Nucleus accumbens (tissue), 56 donors: ENCODE results near the gene SPATS1.
"Not testable (repeated sequence)": the region's sequence is repeated elsewhere in the genome, so short reads cannot be mapped to it uniquely, and the experiment has no call there.

Experiments used
- DNase-seq, 56 donors: peaks; one replicate each; lab custom pipeline; 2025; lab: John Stamatoyannopoulos, UW

The SPATS1 gene

DNA sequence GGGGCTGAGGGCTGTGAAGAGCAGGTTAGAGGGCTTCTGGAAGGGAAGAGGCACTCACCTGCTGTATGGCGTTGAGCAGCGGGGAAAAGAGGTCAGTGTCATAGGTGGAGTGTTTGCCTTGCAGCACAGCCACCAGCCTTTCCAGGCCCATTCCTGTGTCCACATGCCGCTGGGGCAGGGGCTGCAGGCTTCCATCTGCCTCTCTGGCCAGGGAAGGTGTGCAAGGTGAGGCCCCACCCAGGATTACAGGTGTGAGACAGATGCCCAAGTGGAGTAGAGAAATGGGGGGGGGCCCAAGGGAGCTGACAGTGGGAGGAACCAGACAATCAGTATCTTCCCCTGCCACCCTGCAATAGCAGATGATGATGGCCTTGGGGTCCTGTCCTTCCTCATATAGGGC is 32.2 kb upstream of the SPATS1 start:
- no peak for DNase-seq

DNA sequence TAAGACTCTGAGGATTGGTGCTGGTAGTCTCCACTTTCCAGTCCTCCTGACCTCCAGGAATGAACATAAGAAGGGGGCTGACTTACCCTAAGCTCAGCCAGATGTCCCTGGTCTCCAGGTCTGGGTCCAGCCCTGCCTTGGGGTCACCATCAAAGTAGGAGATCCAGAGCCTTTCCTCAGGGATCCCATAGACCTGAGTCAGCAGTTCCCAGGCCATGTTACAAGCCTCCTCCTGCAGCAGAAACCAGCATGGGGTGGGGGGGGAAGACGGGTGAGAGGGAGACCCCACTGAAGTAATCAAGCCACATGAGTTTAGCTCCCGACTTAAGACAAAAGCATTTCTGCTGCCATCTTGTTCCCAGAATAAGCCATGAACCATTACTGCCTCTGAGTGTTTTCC is 31.1 kb upstream of the SPATS1 start:
- no peak for DNase-seq

DNA sequence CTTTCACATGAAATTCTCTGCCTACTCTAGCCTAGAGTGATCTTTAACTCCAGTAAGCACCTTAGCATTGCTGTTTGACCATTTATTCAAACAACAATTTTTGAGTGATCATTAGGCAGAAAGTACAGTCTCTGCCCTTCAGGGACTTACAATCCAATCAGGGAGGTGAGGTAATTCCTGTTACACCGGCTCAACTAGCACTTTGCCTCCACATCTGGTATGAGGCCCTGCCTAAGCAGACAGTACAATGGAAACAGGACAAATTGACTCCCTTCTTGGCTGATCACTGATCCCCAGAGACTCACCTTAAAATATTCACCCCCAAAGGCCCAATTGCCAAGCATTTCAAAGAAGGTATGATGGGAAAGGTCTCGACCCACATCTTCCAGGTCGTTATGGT is 30.7 kb upstream of the SPATS1 start:
- no peak for DNase-seq

GRCh38 chr6:44312901-44313788 is 29.3 kb upstream of the SPATS1 start, which contains the start of gene AARS2:
AARS2 (minus strand) TSS chr6:44313347; CDS start chr6:44313323, 24 bp downstream.
- peak in 55 of 56 donors; percentile 17 to 90 (median 70) for DNase-seq

GRCh38 chr6:44314657-44315056 is 27.8 kb upstream of the SPATS1 start:
- DNase-seq: not testable (repeated sequence)

- no peak for DNase-seq
Observed at GRCh38 chr6:44315516-44315915, 26.9 kb upstream of the SPATS1 start.

- no peak for DNase-seq
Observed at GRCh38 chr6:44315951-44316350, 26.5 kb upstream of the SPATS1 start.

DNA sequence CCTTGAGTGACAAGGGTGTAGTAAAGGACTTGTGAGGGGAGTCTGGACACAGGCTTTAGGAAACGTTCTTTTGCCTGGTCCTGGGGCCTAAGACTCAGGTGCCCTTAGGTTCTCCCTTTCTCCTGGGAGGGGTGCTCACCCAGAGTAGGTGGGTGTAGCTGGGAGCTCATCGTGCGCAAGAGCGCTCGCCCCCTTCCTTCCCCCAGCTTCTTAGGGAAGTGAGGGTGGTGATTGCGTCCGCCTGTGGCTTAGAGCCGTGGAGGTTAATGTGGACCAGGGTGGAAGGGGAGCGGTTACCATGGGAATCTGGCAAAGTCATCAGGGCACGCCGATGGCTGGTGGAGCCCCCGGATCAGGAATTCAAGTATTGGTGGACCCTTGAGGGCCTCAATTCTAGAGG is 26.0 kb upstream of the SPATS1 start:
- DNase-seq: no peak

- not testable (repeated sequence) for DNase-seq
Observed at GRCh38 chr6:44317136-44317631, 25.3 kb upstream of the SPATS1 start.

GRCh38 chr6:44321210-44321609 is 21.2 kb upstream of the SPATS1 start:
- DNase-seq: no peak

GRCh38 chr6:44327096-44327495 is 15.4 kb upstream of the SPATS1 start:
- peak in 5 of 56 donors; percentile 2 to 21 (median 10) for DNase-seq

DNA sequence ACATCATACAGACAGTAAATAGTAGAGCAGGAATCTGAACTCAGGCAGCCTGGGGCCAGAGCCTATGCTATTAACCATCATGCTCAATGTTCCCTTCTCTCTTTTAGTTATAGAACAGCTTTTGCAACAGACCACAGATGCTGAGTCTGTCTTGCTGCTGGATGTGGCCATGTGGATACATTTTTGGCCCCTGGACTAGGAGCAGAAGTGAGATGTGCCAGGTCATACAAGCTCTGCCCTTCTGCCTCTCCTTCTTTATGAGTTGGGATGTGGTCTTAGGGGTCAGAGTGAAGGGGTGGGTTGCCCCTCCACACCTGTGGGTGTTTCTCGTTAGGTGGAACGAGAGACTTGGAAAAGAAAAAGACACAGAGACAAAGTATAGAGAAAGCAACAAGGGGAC is 14.7 kb upstream of the SPATS1 start:
- no peak for DNase-seq

GRCh38 chr6:44328203-44328602 is 14.2 kb upstream of the SPATS1 start:
- not testable (repeated sequence) for DNase-seq

DNA sequence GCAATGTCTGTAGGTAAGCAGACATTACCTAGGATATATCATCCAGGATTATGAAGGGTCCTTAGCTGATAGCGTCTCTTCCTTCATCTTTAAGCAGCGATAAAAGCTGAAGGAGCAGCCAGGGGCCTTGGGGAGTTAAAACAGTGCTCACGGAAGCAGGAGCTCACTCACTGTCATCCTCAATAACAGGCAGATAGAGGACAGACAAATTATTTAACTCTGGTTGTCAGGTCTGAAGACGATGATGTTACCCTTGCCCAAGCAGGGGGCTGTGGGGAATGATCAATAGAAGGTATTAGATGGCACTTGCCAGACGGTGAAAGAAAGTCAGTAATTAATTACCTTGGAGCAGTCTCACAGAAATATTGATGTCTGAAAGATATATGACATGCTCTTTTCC is 12.6 kb upstream of the SPATS1 start:
- no peak for DNase-seq

GRCh38 chr6:44332585-44332984 is 9.9 kb upstream of the SPATS1 start:
- no peak for DNase-seq

- DNase-seq: no peak
Observed at GRCh38 chr6:44333273-44333919, 9.1 kb upstream of the SPATS1 start.

DNA sequence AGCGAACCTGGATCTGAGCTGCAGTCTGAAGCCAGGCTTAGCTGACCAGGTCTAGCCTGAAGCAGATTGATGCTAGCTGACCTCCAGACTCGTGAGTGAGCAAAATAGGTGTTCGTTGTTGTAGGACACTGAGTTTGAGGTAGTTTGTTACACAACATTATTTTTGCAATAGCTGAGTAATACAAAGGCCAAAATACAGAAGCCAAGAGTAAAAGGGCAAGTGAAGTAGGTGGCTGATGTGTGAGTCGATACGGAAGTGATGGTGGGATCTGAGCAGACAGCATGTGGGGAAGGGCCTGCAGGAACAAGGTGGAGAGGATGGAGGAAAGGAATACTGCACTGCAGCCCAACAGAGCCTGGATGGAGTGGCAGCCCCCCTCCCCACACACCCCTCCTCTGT is 8.5 kb upstream of the SPATS1 start:
- no peak for DNase-seq

DNA sequence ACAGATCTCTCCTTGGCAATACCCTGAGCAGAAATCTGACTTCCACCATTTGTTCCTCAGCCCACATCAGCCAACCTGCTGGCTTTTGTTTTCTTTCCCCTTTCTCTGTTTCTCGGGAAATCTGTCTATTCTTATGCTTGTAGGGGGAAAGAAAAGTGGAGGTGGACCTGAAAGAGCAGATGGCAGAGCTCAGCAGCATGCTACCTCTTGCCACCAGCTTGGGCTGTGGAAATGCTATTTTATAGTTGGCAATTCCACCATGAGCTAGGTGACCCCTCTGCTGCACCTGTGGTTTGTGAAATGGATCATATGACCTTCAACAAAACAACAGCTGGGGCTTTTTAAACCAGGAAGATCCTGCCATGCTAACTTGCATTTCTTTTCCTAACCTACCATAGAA is 6.8 kb upstream of the SPATS1 start:
- DNase-seq: no peak

GRCh38 chr6:44338228-44339122 is 4.0 kb upstream of the SPATS1 start:
- DNase-seq: peak in 38 of 56 donors; percentile 6 to 75 (median 28)

- DNase-seq: no peak
Observed at GRCh38 chr6:44339301-44339700, 3.1 kb upstream of the SPATS1 start.
